Measurements from ENCODE around the gene DCAF16. TPM values are rescaled to one million over a fixed set of nuclear protein-coding genes. Genes with fewer than 3 reads are reported as not detected.

Gene DCAF16
- total and polyA plus RNA-seq, 10 of the 15 experiments (the other 5 are each of a cell fraction or from before 2014, with no cell fraction given): 5.8 to 48.6 (median 26.0) TPM

GRCh38 chr4:17786567-17786966, 24.0 kb downstream of the DCAF16 start:
- H2AFZ ChIP-seq (ENCODE audit: control insufficient read depth, low read depth, low read length): no peak overlapping the region
- TF ChIP-seq ATF2 (IDR thresholded peaks at IDR 0.05; ENCODE audit: low read length) (0 out of 2 replicates have a peak, but pooled peaks have one; percentile 15), MEF2B (IDR thresholded peaks at IDR 0.05; ENCODE audit: partially characterized antibody, poor library complexity, severe bottlenecking) (peak; percentile 37), BCL3 (IDR thresholded peaks at IDR 0.05; ENCODE audit: borderline replicate concordance, insufficient read depth, low read depth, low read length, poor library complexity, severe bottlenecking) (peak; percentile 77), MTA2 (IDR thresholded peaks at IDR 0.05; ENCODE audit: low read depth) (peak; percentile 40; the same call in 1 of the 2 replicates), FOS (IDR thresholded peaks at IDR 0.05; ENCODE audit: borderline replicate concordance, extremely low read depth, insufficient read length) (no peak), TCF12 (IDR thresholded peaks at IDR 0.05; ENCODE audit: low read depth, low read length) (no peak), RUNX3 (IDR thresholded peaks at IDR 0.05; ENCODE audit: low read length) (peak; percentile 77)
- WGBS (ENCODE audit: insufficient coverage, insufficient replicate concordance, low lambda C conversion rate, missing lambda C conversion rate): 19% methylated on average over 5 of the region's 5 CpGs
- RAD21 ChIA-PET (ENCODE audit: unreplicated experiment): no interaction called here
- no peak overlapping the region for H3K4me3 ChIP-seq
- no peak overlapping the region for H3K27ac ChIP-seq (ENCODE audit: control insufficient read depth, insufficient read depth)
- CTCF ChIA-PET: interaction anchor here (1.1 to 1.9 kb wide), 5 partner anchors 19 to 238 kb away, joined by 4 to 5 read pairs (median 4); partner anchors contain the start of gene MED28
- no TSS peak for BruUV-seq (replicated peaks)
- intact Hi-C loops (cut with micrococcal nuclease; ENCODE audit: unreplicated experiment) (no loop called here), in situ Hi-C loops (cut with MboI) (no loop called here)
- no peak; the same call in 2 of the 3 replicates for ATAC-seq
- DNase-seq (ENCODE audit: low read depth, low spot score): no peak
- SMC1A ChIA-PET (ENCODE audit: uncharacterized antibody, unreplicated experiment): interaction anchor here (1.3 to 3.1 kb wide), 2 partner anchors 8 to 19 kb away, joined by 3 to 12 read pairs; no protein-coding TSS in a partner anchor
- FAIRE-seq: peak; percentile 86
- no peaks in the 10 kb centered on the region for H4K20me1 ChIP-seq (ENCODE audit: control insufficient read depth, insufficient read depth)
- H3K79me2 ChIP-seq (ENCODE audit: control insufficient read depth, insufficient read depth, low read length): no peaks in the 10 kb centered on the region
- H3K9me3 ChIP-seq (replicated peaks; ENCODE audit: control insufficient read depth, insufficient read depth, low read length): no peaks in the 10 kb centered on the region
- H3K4me2 ChIP-seq (ENCODE audit: control insufficient read depth, insufficient read depth): no peak overlapping the region
- no peaks in the 10 kb centered on the region; a peak in 1 of 4 replicates for H3K27me3 ChIP-seq (replicated peaks in 1 of 2; ENCODE audit: control insufficient read depth in 2 of 2, insufficient read depth in 2 of 2, low read length in 1 of 2)
- no peak overlapping the region for H3K9ac ChIP-seq (ENCODE audit: control insufficient read depth, insufficient read depth, low read length)
- no peaks in the 10 kb centered on the region for H3K36me3 ChIP-seq (ENCODE audit: control insufficient read depth in 2 of 2, insufficient read depth in 2 of 2, low read length in 1 of 2)
- H3K4me1 ChIP-seq (ENCODE audit: control insufficient read depth, insufficient read depth, low read length): no peaks in the 10 kb centered on the region
- POLR2A ChIA-PET: interaction anchor here (0.6 kb wide), 1 partner anchor 849 kb away, joined by 3 read pairs; no protein-coding TSS in a partner anchor

Measured in GM12878 (cell line).